GM18511 (cell line): ENCODE data around the gene KCP.

Source experiments
- ATAC-seq: cut with Tn5 transposase; IDR thresholded peaks from one replicate; pipeline ENCODE4 v1.9.1; 2021; ENCODE audit warnings: mild to moderate bottlenecking, moderate library complexity; ENCODE audit not compliant: unreplicated experiment

The KCP gene

DNA sequence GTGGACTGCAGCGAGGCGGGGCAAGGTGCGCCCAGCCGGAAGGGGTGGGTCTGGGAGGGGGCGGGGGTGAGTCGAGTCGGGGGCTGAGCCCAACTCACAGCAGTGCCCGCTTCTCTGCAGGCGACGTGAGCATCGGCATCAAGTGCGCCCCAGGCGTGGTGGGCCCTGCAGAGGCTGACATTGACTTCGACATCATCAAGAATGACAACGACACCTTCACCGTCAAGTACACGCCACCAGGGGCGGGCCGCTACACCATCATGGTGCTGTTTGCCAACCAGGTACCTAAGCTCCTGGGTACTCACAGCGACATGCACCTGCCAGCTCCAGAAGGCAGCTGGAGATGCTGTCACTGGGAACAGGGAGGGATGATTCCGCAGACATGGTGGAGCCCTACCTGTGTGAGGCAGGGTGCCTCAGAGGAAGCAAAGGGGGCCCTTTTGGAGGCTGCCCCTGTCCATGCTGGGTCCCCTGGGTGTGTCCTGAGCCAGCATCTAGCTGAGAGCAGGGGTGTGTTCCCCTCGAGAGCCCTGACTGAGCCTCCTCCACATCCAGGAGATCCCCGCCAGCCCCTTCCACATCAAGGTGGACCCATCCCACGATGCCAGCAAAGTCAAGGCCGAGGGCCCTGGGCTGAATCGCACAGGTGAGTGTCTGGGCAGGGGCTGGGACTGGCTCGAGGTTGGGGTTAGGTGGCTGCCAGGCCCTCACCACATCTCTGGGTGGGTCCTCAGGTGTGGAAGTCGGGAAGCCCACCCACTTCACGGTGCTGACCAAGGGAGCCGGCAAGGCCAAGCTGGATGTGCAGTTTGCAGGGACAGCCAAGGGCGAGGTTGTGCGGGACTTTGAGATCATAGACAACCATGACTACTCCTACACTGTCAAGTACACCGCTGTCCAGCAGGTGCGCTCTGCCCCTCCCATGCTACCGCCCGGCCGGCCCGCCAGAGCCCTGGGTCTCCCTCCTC lies 67.6 kb downstream of the KCP start:
- no peak for ATAC-seq

DNA sequence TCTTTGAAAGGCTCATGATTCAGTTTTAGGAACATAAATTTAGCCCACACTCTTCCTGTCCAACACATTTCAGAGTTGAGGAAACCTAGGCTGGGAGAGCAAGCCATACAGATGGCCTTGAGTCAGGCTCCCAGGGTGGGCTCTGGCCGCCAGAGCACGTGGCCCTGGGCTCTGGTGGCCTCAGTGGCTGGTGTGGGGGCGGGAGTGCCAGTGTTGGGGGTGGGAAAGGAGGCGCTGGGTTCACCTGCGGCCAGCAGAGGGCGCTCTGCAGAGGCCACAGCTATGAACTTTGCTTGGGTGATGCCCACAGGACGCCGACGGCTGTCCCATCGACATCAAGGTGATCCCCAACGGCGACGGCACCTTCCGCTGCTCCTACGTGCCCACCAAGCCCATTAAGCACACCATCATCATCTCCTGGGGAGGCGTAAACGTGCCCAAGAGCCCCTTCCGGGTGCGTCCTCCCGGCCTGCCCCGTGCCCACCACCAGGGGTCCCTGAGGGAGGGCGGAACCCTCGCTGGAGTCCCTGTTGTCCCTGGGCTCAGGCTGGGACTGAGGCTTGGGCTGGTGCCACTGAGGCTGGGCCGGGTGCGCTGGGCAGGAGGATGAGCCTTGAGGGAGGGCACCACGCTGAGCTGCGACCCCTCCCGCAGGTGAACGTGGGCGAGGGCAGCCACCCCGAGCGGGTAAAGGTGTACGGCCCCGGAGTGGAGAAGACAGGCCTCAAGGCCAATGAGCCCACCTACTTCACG lies 68.4 kb downstream of the KCP start:
- no peak for ATAC-seq

DNA sequence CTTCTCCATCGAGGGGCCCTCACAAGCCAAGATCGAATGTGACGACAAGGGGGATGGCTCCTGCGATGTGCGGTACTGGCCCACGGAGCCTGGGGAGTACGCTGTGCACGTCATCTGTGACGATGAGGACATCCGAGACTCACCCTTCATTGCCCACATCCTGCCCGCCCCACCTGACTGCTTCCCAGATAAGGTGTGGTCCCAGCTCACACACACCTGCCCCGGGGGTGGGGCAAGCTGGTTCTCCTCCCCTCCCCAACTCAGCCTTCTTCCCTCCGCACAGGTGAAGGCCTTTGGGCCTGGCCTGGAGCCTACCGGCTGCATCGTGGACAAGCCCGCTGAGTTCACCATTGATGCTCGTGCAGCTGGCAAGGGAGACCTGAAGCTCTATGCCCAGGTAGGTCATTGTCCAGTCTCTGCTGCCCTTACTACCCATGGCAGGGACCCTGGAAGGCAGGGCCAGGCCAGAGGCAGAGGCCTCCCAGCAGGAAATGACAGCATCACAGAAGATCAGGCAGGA lies 69.3 kb downstream of the KCP start:
- no peak for ATAC-seq

DNA sequence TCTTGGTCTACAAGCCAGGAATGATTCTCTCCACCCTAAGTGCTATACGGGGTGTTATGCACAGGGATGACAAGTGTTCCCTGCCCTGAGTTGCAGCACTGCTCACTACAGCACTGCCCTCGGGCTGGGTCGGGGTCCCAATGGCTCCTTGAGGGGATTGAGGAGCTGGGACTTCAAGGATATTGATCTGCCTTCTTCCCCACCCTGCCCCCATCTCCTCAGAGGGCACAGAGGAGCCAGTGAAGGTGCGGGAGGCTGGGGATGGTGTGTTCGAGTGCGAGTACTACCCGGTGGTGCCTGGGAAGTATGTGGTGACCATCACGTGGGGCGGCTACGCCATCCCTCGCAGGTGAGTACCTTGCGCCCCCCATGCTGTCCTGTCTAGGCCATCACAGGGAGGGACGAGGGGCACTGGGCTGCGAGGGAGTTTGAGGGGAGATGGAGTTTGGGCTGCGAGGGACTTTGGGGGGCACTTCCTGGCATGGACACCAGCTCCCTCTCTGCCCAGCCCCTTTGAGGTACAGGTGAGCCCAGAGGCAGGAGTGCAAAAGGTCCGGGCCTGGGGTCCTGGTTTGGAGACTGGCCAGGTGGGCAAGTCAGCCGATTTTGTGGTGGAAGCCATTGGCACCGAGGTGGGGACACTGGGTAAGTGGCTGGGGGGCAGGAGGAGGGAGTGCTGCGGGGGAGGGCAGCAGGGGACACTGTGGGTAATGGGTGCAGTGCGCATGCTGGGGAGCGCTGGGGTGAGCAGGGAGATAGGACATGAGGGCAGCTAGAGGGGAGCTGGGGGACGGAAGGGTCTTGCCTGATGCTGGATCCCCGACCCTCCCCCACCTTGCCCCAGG lies 70.0 kb downstream of the KCP start:
- ATAC-seq = no peak

DNA sequence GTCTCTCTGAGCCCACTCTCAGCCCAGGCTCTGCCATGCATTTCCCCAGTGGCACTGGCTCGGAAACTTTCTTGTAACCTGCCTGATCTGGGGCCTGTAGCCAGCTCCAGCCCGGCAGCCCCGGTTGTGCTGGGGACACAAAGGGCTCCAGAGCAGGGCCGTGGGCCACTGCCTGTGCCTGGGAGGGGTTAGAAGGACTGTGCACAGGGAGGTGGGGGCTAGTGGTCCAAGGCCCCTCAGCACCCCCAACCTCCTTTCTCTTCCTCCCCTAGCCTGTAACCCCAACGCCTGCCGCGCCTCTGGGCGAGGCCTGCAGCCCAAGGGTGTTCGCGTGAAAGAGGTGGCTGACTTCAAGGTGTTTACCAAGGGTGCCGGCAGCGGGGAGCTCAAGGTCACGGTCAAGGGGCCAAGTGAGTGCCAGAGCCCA lies 70.7 kb downstream of the KCP start:
- ATAC-seq = no peak

DNA sequence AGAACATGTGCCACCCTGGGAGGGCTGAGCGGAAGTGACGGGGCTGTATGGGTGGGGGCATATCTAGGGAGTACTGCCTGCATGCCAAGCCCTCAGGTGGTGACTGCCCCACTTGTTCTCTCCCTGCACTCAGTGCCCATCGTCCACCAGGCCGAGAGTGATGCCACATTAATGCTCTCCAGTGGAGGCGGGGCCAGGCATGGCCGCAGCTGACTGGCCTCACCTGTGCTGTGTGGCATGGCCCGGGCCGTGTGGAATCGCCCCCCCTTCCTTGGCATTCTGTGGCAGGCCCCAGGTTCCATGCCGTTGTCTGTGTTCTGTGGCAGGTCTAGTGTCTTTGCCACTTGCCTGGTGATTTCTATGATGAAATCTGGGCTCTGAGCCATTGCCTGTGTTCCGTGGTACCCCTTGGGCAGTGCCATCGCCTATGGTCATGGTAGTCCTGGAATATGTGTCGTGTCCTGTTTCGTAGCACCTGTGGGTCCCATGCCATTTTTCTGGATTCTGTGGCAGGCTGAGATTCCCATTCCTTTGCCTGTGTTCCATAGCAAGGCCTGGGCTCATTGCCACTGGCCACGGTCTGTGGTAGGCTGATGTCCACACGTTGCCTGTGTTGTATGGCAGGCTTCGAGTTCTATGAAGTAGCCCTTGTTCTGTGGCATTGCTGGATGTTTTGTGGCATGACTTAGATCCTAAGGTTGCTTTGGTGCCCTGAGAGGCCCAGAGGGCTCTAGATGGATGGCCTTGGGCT lies 71.4 kb downstream of the KCP start:
- ATAC-seq = no peak

DNA sequence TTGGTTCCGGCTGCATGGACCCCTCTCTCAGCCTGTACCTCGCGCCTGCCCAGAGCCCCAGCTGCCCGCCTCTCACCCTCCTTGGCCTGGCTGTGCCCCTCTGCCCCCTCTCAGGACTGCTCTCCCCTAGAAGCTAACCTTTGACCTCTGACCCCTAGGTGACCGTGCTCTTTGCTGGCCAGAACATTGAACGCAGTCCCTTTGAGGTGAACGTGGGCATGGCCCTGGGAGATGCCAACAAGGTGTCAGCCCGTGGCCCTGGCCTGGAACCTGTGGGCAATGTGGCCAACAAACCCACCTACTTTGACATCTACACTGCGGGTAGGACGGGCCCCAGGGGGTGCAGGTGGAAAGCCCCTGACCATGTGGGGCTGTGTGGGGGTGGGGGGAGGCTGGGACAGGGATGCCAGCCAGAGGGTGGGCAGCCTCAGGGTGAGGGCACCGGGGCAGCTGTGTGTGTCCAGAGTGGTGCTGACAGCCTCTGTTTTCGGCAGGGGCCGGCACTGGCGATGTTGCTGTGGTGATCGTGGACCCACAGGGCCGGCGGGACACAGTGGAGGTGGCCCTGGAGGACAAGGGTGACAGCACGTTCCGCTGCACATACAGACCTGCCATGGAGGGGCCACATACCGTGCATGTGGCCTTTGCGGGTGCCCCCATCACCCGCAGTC lies 72.3 kb downstream of the KCP start:
- ATAC-seq = no peak

DNA sequence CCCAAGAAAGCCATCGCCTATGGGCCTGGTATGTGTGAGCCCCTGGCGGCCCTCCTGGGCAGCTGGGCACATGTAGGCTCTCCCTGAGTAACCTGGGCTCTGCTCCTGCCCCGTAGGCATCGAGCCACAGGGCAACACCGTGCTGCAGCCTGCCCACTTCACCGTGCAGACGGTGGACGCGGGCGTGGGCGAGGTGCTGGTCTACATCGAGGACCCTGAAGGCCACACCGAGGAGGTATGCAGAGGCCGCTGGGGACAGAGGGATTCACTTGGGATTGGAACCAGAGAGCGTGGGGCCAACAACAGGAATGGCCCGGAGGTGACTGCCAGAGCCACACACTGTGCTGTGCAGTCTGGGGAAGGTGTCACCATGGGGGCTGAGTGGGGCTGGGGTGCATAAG lies 73.0 kb downstream of the KCP start:
- ATAC-seq = no peak

DNA sequence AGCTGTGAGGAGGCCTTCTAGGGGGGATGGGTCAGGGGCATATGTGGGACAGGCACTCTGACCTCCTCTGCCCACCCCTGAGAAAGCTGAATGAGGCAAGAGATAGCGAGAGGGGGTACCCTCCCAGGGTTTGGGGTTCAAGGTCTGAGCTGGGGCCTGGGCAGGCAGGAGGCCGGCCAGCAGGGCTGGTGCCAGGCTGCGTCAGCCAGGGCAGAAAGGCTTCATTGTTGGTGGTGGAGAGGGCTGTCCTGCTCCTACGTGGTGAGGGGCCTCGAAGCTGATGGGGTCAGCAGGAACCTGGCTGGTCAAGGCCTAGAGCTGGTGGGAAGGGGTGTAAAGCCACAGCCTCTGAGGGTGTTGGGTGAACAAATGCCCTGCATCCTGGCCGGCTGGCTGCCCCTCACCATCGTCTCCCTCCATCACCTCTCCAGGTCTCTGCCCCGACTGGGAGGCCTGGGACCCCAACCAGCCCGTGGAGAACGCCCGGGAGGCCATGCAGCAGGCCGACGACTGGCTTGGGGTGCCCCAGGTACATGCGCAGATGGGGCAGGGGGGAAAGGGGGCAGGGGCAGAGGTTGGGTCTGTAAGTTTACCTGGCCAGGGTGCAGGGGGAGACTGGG lies 73.7 kb downstream of the KCP start:
- ATAC-seq = no peak

DNA sequence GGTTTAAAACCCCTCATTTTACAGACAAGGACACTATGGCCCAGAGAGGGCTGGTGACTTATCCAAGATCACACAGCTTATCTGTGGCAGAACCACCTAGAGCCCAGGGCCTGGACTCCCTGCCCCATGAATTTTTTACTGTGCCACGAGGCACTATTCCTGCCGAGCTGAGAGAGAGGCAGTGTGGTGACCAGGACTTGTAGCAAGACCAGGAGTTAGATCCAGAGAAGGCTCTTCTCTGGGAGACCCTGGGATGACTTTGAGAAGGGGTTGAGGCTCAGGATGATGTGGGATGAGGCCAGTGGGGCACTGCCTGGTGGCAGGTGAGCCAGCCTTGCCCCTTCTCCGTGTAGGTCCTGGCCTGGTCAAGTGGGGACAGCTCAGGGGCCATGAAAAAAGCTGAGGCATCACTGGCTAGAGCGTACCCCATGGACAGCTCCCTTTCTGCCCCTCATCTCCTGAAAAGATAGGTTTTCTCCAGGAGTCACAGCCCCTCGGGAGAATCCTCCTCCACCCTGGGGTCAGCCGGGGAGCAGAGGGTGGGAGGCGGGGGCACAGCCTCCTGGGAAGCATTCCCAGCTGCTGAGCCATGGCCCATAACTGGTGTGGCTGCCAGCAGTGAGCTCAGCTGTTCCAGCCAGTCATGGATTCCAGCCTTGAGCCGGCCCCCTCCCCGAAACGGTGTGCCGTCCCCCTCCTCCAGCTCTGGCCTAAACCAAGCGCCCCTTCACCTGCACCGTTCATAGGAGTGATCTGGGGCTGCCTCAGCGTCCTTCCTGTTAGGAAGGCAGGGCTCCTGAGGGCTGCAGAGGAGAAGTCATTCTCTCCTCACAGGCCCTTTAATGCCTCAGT lies 74.5 kb downstream of the KCP start:
- no peak for ATAC-seq

DNA sequence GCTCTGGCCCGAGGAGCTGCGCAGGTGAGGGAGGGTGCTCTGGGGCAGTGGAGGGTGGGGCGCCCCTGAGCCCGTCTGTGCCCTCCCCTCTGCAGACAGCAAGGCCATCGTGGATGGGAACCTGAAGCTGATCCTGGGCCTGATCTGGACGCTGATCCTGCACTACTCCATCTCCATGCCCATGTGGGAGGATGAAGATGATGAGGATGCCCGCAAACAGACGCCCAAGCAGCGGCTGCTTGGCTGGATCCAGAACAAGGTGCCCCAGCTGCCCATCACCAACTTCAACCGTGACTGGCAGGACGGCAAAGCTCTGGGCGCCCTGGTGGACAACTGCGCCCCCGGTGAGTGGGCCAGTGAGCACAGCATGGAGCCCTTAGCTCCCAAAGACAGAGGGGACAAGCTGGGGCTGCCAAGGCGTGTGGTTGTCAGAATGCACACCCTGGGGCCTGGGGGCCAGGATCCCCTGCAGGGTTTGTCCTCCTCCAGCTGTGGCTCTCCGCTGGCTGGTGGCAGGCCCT lies 75.2 kb downstream of the KCP start:
- no peak for ATAC-seq

DNA sequence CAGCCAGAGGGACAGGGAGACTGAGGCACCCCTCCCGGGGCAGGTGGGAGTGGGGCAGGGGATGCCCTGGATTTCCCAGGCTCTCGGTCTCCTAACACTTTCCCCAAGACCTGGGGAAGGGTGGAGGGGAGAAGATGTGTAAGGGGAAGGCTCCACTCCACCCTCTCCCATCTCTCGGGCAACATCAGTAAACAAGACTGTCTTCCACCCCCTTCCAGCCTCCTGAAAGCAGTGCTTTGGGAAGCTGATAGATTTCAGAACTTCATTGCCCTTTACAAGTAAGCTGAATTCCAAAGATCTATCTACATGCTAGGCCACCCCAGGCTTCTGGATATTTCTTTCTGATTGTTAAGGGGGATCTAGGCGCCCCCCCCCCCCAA lies 76.6 kb downstream of the KCP start:
- ATAC-seq = no peak

DNA sequence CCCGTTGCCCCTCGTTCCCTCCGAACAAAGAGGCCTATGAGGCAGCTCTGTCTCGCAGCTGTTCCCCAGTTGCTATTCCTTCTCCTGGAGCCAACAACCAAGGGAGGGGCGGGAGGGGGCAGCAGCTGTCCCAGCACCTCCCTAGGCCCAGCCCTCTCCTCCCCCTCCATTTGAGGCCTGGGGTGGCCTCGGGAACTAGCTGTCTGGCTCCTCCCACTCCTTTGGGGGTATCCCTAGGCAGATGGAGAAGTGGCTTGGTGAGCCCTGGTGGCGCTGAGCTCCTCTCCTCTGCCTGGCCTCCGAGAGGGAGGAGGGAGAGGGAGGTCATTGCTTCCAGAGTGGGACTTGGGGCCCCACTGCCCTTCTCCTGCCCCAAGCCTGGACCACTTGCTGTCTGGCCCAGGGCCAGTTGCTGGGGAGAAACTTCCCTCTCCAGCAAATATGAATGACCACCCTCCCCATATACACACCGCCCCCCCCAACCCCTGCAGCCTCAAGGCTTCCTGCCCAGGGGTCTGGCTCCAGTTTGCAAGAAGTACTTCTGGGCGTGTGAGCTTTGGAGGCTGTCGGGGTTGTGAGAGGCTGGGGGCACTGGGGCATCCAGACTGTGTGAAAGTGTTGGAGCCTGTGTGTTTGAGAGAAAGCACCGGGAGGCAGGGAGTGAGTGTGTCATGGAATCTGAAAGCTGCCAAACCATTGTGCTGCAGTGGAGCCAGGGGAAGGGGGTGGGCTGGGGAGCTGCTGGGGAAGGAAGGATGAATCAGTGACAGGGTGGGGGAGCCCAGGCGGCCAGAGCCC lies 77.2 kb downstream of the KCP start:
- ATAC-seq = no peak

DNA sequence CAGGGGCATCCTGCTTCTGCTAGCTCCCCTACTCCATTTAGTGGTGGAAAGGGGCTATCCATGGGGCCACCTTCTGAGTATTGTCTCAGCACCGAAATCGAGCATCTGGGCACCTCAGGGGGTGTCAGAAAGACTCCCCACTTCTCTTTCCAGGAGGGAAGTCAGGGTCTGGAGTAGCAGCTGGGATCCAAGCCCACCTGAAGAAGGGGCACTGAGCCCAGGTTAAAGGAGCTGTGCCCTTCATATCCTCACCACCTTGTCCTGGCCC lies 77.7 kb downstream of the KCP start:
- ATAC-seq = no peak

DNA sequence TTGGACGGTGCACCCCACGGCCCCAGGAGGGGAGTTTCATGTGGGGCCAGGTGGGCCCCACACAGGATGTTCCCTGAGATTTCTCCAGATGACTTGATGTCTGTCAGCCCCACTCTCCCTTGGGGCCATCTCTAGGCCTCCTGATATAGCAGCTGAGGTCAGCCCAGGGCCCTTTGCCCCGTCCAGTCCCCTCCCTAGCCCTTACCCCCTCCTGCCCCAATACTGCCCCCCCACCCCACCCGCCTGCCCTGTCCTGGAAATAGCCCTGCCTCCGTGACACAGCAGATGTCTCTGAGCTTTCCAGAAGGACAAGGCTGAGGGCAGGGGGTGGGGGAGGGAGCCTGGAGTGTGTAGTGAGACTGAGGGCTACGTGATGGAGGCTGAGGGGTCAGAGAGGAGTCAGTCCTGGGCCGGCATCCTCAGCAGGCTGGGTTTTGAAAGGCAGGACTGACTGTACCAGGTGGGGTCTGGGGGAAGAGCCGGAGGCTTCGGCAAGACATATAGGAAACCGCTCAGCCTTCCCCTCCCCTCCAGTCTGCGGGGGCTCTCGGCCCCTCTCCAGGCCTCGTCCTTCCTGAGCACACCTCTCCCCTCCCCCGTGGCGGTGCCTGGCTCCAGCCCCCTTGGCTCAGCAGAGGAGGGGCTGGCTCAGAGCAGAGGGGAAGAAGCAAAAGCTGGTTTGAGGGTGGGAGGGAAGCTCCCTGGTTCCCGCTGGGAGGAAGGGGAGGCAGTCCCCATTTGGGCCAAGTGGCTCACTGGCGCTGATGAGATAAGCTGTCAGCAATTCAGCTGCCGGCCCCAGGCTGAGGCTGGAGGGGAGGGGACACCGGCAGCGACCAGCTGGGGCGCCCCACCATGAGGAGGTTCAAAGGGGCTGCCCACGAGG lies 78.3 kb downstream of the KCP start:
- no peak for ATAC-seq

DNA sequence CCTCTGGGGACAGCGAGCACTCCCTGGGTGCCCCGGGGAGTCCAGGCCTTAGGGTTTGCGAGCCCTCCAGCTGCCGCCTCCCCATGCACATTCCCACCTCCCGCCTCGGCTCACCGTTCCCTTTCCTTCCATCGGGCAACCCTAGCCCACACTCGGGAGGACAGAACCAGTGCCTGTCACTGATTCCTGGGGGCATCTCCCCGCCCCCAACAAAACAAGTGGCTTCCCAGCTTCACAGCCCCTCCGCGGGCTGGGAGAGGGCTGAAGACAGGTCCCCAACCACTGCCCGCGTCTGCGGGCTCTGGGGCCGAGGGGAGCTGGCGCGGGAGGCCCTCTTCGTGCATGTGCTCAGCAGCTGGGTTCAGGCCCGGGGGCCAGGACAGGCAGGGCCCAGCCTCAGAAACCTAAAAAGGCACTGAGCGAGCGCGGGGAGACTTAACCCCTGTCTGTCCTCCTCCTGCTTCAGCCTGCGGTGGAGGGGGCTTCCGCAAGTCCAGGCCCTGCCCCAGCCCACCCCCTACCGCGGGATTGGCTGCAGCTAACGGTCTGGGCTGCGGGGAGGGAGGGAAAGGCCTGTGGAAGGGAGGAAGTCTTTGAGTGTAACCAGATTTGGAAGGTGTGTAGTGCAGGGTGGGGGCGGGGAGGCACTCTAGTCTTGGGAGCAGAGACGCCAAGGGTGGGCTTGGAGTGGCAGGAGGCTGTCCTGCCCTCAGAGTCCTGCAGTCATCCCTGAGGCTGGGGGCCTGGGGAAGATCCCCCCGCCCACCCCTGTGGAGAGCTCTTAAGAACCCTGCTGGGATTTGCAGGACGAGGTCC lies 79.1 kb downstream of the KCP start:
- no peak for ATAC-seq
